Measurements from ENCODE around the gene PARP14.

DNA sequence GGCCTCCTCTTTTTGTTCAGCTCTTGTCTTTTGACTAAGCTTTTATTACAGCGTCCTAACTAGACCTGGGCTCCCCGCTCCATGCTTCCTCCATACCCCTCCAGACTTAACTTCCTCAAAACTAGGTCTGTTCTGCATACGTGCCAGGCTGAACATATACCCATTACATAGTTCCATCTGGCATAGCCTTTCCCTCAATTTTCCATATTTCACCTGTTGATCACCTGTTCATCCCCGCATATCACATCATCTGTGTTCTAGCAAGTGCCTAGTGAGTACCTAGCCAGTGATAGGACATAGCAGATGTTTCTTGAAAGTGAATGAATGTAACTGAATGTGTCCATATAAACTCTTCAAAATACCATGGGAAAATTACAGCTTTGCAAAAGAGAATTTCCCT, 36.0 kb downstream of the PARP14 start:
- TF ChIP-seq, protein P1, sequence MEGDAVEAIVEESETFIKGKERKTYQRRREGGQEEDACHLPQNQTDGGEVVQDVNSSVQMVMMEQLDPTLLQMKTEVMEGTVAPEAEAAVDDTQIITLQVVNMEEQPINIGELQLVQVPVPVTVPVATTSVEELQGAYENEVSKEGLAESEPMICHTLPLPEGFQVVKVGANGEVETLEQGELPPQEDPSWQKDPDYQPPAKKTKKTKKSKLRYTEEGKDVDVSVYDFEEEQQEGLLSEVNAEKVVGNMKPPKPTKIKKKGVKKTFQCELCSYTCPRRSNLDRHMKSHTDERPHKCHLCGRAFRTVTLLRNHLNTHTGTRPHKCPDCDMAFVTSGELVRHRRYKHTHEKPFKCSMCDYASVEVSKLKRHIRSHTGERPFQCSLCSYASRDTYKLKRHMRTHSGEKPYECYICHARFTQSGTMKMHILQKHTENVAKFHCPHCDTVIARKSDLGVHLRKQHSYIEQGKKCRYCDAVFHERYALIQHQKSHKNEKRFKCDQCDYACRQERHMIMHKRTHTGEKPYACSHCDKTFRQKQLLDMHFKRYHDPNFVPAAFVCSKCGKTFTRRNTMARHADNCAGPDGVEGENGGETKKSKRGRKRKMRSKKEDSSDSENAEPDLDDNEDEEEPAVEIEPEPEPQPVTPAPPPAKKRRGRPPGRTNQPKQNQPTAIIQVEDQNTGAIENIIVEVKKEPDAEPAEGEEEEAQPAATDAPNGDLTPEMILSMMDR (IDR thresholded peaks at IDR 0.05; ENCODE audit: low read depth, low read length), result no peak
- no peak for TF ChIP-seq POLR2A (IDR thresholded peaks at IDR 0.05; ENCODE audit: extremely low read depth, insufficient read length)
- TF ChIP-seq, protein P2, sequence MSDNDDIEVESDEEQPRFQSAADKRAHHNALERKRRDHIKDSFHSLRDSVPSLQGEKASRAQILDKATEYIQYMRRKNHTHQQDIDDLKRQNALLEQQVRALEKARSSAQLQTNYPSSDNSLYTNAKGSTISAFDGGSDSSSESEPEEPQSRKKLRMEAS (IDR thresholded peaks at IDR 0.05; ENCODE audit: low read depth, low read length), result no peak
- no peak for TF ChIP-seq MYC (IDR thresholded peaks at IDR 0.05; ENCODE audit: low read depth, low read length)

Measured in NB4 (cell line).